GM18873 (cell line): ENCODE data around the gene WIPI1.

Experiments
- ATAC-seq: cut with Tn5 transposase; IDR thresholded peaks from one replicate; pipeline ENCODE4 v1.9.1; 2021; ENCODE audit warnings: mild to moderate bottlenecking, moderate library complexity, moderate number of reproducible peaks; ENCODE audit not compliant: unreplicated experiment, low FRiP score

The WIPI1 gene

DNA sequence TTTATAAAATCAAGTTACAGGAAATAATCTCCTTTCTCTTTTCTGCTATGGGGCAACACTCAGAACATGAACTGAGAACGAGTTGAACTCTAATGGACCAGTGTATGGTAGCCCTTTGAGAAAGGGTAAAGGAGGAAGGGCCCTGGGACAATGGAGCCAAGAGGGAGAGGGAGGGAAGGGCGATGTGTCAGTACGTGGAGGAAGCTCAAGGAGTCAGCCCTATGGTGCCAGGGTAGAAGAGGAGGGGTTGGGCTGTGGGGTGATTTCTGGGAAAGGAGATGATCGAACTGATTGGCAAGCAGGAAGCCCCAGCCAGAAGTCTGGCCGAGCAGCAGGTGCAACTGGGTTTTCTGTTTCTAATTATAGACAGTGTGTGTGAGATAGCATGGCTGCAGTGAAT, 4.3 kb upstream of the WIPI1 start:
- ATAC-seq = no peak

DNA sequence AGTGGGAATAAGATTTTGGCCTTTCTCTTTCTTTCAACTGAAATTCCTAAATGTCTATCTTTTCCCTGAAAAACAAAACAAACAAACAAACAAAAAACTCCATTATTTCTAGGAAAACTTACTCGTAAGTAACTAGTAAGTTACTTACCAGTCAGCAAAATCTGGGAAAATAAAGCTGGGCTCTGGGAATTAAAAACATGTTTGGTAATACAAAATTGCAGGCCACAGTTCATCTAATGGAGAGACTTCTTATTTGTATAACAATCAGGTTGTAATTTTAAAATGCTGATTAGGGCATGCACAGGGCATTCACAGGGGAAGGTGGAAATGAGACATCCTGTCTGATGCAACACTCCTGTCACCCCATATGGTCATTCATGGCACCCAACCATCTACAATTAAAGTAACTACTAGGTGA, 3.8 kb upstream of the WIPI1 start:
- ATAC-seq = no peak

- no peak for ATAC-seq
Observed at GRCh38 chr17:68460715-68461114, 3.4 kb upstream of the WIPI1 start.

DNA sequence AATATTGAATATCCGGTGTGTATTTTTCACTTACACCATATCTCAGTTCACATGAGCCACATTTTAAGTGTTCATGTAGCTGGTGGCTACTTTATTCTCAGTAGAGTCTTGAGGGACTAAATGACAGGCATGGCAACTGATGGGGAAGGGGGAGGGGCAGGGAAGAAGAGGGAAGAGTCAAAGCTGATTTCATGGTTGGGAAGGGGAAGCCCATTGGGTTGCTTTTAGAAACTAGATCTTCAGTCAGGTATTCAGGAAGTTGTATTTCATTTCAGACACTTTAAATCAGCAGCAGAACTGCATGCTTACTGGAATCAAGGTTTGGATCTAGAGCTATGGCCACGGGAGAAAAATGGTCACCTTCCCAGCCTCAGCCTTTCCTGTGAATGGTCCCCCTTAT, 2.9 kb upstream of the WIPI1 start:
- ATAC-seq = no peak

- peak; percentile 26 for ATAC-seq
Observed at GRCh38 chr17:68459037-68459639, 1.8 kb upstream of the WIPI1 start.

DNA sequence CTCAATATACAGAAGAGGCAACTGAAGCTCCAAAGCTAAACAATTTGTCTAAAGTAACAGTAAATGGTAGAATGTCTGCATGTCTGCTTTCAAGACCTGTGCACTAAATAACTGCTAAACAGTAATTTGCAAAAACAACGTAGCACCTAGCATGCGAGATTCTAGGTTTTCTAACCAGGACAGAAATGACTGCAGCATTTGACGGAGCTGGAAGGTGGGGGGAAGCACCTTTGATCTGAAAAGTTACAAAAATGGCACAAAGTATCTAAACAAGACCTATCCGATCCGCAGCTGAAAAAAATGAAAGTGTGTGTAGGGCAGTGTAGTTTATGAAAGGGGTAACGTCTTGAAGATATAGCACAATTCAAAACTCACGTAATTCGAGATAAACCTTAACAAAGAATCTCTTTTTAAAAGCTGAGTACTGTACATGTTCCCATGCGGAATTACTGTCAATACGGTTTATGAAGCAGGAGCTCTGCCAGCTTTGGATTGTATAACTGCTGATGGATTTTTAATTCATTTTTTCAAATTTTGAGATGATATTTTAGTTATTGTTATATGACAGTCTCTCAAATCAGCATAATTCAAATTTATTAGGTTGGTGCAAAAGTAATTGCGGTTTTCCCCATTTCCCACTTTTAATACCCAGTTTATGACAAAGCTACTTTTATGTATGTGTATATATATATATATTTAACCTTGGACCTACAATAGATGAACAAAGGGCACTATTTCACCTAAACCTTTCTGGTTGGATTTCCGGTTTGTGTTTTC, 1.2 kb upstream of the WIPI1 start:
- ATAC-seq = no peak

- ATAC-seq = peak; percentile 61
Observed at GRCh38 chr17:68457539-68458259, 403 bp upstream of the WIPI1 start.

GRCh38 chr17:68456339-68457167, 743 bp downstream of the WIPI1 start:
- no peak for ATAC-seq

GRCh38 chr17:68455901-68456338, 1.4 kb downstream of the WIPI1 start:
- ATAC-seq = no peak

DNA sequence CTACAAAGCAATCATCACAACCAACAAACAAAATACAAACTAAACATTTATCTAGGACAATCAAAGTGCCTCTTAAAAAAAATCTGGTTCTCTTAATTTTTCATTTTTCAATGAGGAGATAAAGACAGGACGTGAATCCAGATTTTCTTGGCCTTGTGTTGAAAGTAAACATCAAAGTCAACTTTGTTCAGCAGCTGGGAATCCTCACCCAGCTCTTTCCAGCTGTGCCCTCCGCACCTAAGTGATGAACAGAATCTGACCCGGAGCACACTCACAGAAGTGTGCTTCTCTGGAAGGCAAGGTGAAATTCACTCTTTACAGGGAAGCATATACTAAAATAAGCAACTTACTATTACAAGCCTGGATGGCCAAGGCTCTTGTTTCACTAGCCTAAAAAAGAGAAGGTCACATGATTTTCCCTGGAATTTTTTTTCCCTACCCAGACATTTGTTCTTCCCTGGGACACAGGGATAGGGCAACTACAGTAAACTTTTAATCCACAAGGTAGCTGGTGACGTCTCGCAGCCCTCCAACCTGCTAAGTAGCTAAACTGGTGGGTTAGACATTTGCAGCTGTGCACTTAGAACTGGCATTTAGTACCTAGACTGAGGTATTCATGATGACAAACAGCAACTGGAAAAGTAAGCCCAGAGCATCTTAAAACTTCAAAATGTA, 3.2 kb downstream of the WIPI1 start:
- no peak for ATAC-seq

DNA sequence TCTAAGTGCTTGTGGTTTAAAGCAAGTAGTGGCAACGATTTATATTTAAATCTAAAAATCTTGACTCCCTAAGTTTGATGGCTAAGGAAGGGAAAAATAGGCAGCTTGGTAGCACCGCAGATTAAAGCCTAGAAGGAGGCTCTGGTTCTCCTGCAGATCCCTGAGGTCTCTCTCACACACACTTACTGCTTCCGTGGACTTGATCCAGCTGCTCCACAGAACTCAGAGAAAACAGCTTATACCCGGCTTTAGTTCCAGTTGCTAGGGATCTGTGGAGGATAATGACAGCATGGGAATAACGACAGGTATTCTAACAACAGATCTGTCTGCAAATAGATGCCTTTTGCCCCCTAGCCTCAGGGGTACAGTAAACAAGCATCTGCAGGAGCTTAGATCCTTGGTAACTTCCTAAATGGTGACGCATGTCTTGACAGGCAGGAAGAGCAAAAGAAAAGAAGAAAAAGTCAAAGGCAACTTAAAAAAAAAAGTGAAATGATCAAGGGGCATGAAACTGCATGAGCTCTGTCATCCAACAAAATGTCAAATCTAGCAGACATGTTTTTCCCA, 4.5 kb downstream of the WIPI1 start:
- ATAC-seq = no peak

DNA sequence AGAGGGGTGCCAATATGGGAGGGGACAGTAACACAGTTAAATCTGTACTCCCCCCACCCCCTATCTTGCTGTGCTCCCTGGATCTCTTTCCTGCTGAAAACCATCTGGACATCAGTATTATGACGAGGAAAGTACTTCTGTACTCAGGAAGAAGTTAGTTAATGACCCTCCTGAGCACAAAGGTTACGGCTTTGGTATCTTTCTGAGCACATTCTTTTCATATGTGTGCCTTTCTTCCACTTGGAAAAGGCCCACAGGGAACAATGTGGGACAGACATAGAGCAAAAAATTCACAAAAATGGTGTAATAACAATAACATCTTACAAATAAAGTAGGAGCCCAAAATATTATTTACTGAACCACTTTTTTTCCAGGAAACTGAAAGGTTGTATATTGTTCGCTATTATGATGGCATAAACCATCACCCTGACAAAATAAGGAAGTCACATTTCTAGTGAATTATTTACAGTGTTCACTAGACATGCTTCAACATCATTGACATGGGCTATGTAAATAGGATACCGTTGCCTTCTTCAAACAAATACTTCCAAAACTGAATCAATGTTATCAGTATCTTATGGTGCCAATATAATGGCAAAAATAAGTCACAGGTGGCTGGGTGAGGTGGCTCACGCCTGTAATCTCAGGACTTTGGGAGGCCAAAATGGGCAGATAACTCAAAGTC, 5.5 kb downstream of the WIPI1 start:
- ATAC-seq = no peak

DNA sequence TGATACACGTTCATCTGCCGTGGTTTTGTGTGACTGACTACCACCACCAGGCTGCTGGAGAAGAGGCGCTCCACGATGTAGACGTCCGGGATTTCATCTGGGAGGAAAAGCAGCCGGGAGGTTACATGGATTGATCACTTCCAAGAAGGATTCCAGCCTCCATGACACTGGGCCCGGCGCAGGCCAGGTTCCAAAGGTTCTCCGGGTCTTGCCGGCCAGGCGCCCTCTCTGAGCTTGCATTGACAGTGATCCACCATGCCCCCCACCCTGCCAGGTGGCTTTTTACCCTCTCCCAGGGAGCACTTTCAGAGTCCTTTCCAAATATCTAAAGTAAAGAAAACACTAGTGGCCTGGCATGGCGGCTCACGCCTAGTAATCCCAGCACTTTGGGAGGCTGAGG, 6.5 kb downstream of the WIPI1 start:
- ATAC-seq = no peak

GRCh38 chr17:68450391-68450790, 6.9 kb downstream of the WIPI1 start:
- ATAC-seq = no peak

- no peak for ATAC-seq
Observed at GRCh38 chr17:68449021-68449739, 8.1 kb downstream of the WIPI1 start.

DNA sequence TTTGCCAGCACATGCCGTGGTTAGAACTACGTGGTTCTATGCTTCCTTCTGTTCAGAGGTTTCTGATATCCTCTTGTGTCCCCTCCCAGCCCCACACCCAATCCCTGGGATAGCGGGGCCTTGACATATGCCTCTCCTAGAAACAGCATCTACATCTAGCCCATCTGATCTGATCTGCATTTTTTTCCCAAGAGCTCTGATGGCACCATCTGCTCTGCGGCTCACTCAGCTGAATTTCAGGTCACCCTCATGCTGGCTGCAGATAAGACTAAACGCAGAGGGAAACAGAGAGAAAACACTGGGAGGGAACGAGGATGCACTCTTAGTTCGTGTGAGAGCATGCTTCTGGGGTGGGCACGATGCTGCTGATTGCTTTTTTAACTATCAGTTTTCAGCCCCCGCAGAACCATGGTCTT, 10.7 kb downstream of the WIPI1 start:
- ATAC-seq = no peak

GRCh38 chr17:68445671-68446070, 11.6 kb downstream of the WIPI1 start:
- ATAC-seq = no peak

DNA sequence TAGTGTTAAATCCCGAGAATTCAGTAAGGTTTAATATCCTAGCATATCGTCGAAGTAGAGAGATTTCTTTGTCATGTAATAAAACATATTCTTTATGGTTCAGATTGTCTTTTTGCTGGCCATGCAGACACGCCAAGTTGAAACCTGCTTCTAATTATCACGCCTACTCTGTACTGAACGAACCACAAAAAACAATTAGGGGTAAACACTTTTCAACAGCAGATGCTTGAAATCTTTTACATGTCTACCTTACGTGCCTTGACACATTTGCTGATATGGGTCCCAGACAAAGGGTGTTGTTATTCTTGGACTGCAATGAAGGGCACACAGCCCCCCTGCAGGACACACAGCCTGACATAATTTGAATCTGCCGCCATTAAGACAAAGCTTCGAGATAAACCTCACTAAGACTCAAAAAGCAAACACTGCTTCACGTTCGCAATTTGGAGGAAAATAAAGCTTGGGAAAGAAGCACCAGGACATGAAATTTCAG, 13.3 kb downstream of the WIPI1 start:
- no peak for ATAC-seq
